ENCODE measurements around the gene POC1A.

POC1A gene

DNA sequence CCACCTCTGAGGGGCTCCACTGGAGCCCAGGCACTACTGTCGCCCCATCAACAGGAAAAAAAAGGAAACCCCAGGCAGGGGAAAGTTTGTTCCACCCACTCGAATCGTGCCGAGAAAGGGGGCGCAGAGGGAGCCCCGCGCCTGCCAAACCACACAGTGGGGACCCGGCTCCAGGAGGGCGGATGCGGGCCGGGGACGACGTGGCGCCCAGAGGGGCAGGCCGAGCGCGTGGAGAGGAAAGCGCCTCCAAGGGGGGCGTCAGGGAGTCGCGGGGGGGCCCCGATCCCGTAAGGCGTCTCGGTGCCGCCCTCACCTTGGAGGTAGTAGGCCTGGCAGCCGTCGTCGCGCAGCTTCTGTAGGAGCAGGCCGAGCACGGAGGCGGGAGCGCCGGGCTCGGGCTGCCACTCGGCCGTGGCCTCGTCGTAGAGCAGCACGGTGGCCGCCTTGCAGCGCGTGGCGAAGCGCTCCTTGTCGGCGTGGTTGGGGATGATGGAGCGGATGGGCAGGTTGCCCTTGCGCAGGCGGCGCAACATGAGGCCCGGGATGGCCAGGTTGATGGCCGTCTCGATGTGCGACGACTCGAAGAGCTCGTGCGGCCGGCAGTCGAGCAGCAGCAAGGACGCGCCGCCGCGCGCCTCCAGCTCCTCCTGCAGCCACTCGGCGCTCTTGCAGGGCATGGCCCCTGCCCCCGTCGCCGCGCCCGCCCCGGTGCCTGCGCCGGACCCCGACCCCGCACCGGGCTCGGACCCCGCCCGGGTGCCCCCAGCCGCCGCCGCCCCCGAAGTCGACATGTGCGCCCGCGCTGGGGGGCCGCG, 98.5 kb downstream of the POC1A start:
- H3K4me3 ChIP-seq (ENCODE audit: insufficient read depth in 1 of 2, low read depth in 1 of 2, low read length in 2 of 2): peak overlapping the region; percentile 85 to 94
- H2AFZ ChIP-seq (ENCODE audit: low read depth, low read length): peak overlapping the region; percentile 46
- peak overlapping the region; percentile 94 for H3K9ac ChIP-seq (ENCODE audit: low read length)
- H3K4me1 ChIP-seq (ENCODE audit: control insufficient read depth, insufficient read depth, low read depth, low read length): peaks cover 47% of the 10 kb centered on the region
- H3K9me3 ChIP-seq (ENCODE audit: control insufficient read depth, low read length): no peaks in the 10 kb centered on the region
- H3K27ac ChIP-seq (ENCODE audit: low read length, poor library complexity, severe bottlenecking): peak overlapping the region; percentile 66
- H3K23ac ChIP-seq (ENCODE audit: low read length in 2 of 2): peak overlapping the region in 1 of 2 experiments; percentile 84
- H3K4ac ChIP-seq (ENCODE audit: low read depth in 1 of 2, low read length in 2 of 2): peak overlapping the region; percentile 83 to 91
- H4K8ac ChIP-seq (ENCODE audit: low read length): peak overlapping the region; percentile 35
- peak overlapping the region; percentile 77 for H4K91ac ChIP-seq (ENCODE audit: low read length)
- H3K27me3 ChIP-seq (ENCODE audit: control insufficient read depth in 1 of 2, insufficient read depth in 1 of 2, low read length in 2 of 2): no peaks in the 10 kb centered on the region
- H2BK15ac ChIP-seq (ENCODE audit: low read depth, poor library complexity, severe bottlenecking): peak overlapping the region; percentile 71
- peak overlapping the region; percentile 31 for H2BK5ac ChIP-seq (ENCODE audit: low read depth, low read length, poor library complexity, severe bottlenecking)
- H3K36me3 ChIP-seq (ENCODE audit: control insufficient read depth in 1 of 2, insufficient read depth in 2 of 2, low read depth in 1 of 2, low read length in 2 of 2): peaks cover 25 to 35% of the 10 kb centered on the region in 2 experiments
- no peak overlapping the region for H2AK5ac ChIP-seq (ENCODE audit: low read length, severe bottlenecking)
- peaks cover 5% of the 10 kb centered on the region for H3K79me1 ChIP-seq (replicated peaks; ENCODE audit: low read length, poor library complexity, severe bottlenecking)
- peak; percentile 71 for DNase-seq
- H3K14ac ChIP-seq (ENCODE audit: low read length in 2 of 2): peak overlapping the region in 1 of 2 experiments; percentile 84
- H3K4me2 ChIP-seq (ENCODE audit: low read length, poor library complexity, severe bottlenecking): peak overlapping the region; percentile 67
- WGBS: 2% methylated on average over 57 of the region's 94 CpGs
- peak overlapping the region; percentile 67 to 79 for H3K18ac ChIP-seq (ENCODE audit: low read depth in 1 of 2, low read length in 2 of 2)
- peak overlapping the region; percentile 56 for H2BK120ac ChIP-seq (ENCODE audit: low read depth, low read length)
- peak overlapping the region in 1 of 2 experiments; percentile 27 for H2BK12ac ChIP-seq (ENCODE audit: low read length in 2 of 2)

DNA sequence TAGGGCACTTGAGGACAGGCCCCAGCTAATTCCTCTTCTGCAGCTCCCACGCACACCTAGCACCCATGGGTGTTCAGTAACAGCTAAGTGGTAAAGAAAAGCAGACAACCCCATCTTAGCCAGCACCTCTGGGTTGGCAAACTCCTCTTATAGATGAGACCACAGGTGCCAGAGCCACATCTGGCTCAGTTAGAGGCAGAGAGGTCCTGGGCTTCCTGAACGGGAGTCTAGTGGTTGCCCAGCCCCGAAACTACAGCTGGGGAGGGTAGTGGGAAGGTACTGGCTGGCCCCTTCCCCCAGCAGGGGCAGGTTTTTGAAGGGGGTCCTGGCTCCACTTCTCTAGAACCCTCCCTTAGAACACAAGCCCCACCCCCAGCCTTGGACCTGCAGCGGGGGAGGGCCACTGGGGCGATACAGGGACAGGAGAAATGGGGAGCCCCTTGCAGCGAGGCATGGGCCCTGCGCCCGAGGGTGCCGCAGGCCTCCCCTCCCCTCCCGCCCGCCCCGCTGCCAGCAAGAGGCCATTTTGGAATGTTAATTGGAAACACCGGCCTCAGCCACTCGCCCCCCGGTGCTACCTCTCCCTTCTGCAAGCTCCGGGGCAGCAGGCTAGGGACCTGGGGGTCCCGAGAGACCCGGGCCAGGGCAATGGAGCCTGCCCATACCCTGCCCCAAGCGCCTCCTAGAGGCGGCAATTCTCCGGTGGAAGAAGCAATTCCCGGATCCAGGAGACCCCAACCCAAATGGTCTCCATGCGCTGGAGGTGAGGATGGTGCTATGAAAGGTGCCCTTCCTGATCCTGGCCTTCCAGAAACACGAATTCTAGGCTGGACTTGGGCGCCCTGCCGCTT, 99.3 kb downstream of the POC1A start:
- no peak overlapping the region for H4K8ac ChIP-seq (ENCODE audit: low read length)

GRCh38 chr3:52053307-52054304, 100.6 kb downstream of the POC1A start:
- H3K79me1 ChIP-seq (replicated peaks; ENCODE audit: low read length, poor library complexity, severe bottlenecking): peaks cover 11% of the 10 kb centered on the region
- no peak overlapping the region for H2BK15ac ChIP-seq (ENCODE audit: low read depth, poor library complexity, severe bottlenecking)
- H2BK120ac ChIP-seq (ENCODE audit: low read depth, low read length): no peak overlapping the region
- no peaks in the 10 kb centered on the region for H3K27me3 ChIP-seq (ENCODE audit: control insufficient read depth in 1 of 2, insufficient read depth in 1 of 2, low read length in 2 of 2)
- H3K36me3 ChIP-seq (ENCODE audit: control insufficient read depth in 1 of 2, insufficient read depth in 2 of 2, low read depth in 1 of 2, low read length in 2 of 2): peaks cover 46 to 52% of the 10 kb centered on the region in 2 experiments
- H3K4me1 ChIP-seq (ENCODE audit: control insufficient read depth, insufficient read depth, low read depth, low read length): peaks cover 51% of the 10 kb centered on the region
- no peak overlapping the region for H2BK5ac ChIP-seq (ENCODE audit: low read depth, low read length, poor library complexity, severe bottlenecking)
- H3K9ac ChIP-seq (ENCODE audit: low read length): peak overlapping the region; percentile 94
- H3K23ac ChIP-seq (ENCODE audit: low read length in 2 of 2): peak overlapping the region in 1 of 2 experiments; percentile 48
- H3K4me3 ChIP-seq (ENCODE audit: insufficient read depth in 1 of 2, low read depth in 1 of 2, low read length in 2 of 2): peak overlapping the region in 1 of 2 experiments; percentile 94
- H3K9me3 ChIP-seq (ENCODE audit: control insufficient read depth, low read length): no peaks in the 10 kb centered on the region
- peak overlapping the region; percentile 44 for H3K4me2 ChIP-seq (ENCODE audit: low read length, poor library complexity, severe bottlenecking)
- H3K27ac ChIP-seq (ENCODE audit: low read length, poor library complexity, severe bottlenecking): peak overlapping the region; percentile 63
- H2AK5ac ChIP-seq (ENCODE audit: low read length, severe bottlenecking): peak overlapping the region; percentile 29
- peak overlapping the region; percentile 41 for H4K8ac ChIP-seq (ENCODE audit: low read length)
- no peak overlapping the region for H2AFZ ChIP-seq (ENCODE audit: low read depth, low read length)
- peak; percentile 52 for DNase-seq
- H2BK12ac ChIP-seq (ENCODE audit: low read length in 2 of 2): peak overlapping the region in 1 of 2 experiments; percentile 59
- H3K18ac ChIP-seq (ENCODE audit: low read depth in 1 of 2, low read length in 2 of 2): peak overlapping the region; percentile 23 to 73
- H3K4ac ChIP-seq (ENCODE audit: low read depth in 1 of 2, low read length in 2 of 2): peak overlapping the region in 1 of 2 experiments; percentile 35
- H4K91ac ChIP-seq (ENCODE audit: low read length): peak overlapping the region; percentile 41
- peak overlapping the region in 1 of 2 experiments; percentile 37 for H3K14ac ChIP-seq (ENCODE audit: low read length in 2 of 2)
- 86% methylated on average over 29 of the region's 31 CpGs for WGBS

More for the DNA sequence above, 99.3 kb downstream of the POC1A start:
- Histone ChIP-seq H3K79me1 (replicated peaks; ENCODE audit: low read length, poor library complexity, severe bottlenecking) (peaks cover 8% of the 10 kb centered on the region), H3K4me3 (ENCODE audit: insufficient read depth in 1 of 2, low read depth in 1 of 2, low read length in 2 of 2) (peak overlapping the region; percentile 85 to 94), H2BK12ac (ENCODE audit: low read length in 2 of 2) (peak overlapping the region in 1 of 2 experiments; percentile 82), H3K9ac (ENCODE audit: low read length) (peak overlapping the region; percentile 94), H3K4me2 (ENCODE audit: low read length, poor library complexity, severe bottlenecking) (peak overlapping the region; percentile 67), H2AFZ (ENCODE audit: low read depth, low read length) (no peak overlapping the region), H3K4ac (ENCODE audit: low read depth in 1 of 2, low read length in 2 of 2) (peak overlapping the region; percentile 83 to 91), H3K14ac (ENCODE audit: low read length in 2 of 2) (peak overlapping the region; percentile 3 to 84), H3K27me3 (ENCODE audit: control insufficient read depth in 1 of 2, insufficient read depth in 1 of 2, low read length in 2 of 2) (no peaks in the 10 kb centered on the region), H3K23ac (ENCODE audit: low read length in 2 of 2) (no peak overlapping the region), H3K18ac (ENCODE audit: low read depth in 1 of 2, low read length in 2 of 2) (peak overlapping the region; percentile 48 to 79), H4K91ac (ENCODE audit: low read length) (no peak overlapping the region), H2BK120ac (ENCODE audit: low read depth, low read length) (peak overlapping the region; percentile 56), H3K36me3 (ENCODE audit: control insufficient read depth in 1 of 2, insufficient read depth in 2 of 2, low read depth in 1 of 2, low read length in 2 of 2) (peaks cover 33 to 41% of the 10 kb centered on the region in 2 experiments), H2BK5ac (ENCODE audit: low read depth, low read length, poor library complexity, severe bottlenecking) (peak overlapping the region; percentile 31), H2BK15ac (ENCODE audit: low read depth, poor library complexity, severe bottlenecking) (peak overlapping the region; percentile 36), H3K4me1 (ENCODE audit: control insufficient read depth, insufficient read depth, low read depth, low read length) (peaks cover 48% of the 10 kb centered on the region), H3K27ac (ENCODE audit: low read length, poor library complexity, severe bottlenecking) (peak overlapping the region; percentile 66), H3K9me3 (ENCODE audit: control insufficient read depth, low read length) (no peaks in the 10 kb centered on the region), H2AK5ac (ENCODE audit: low read length, severe bottlenecking) (no peak overlapping the region)
- DNase-seq: no peak
- 10% methylated on average over 22 of the region's 26 CpGs for WGBS

Measured in mesenchymal stem cell (in vitro differentiated cells and primary cell).